BJ (cell line): ENCODE results near the gene NFIA. TPM values are rescaled to one million over a fixed set of nuclear protein-coding genes. Genes with fewer than 3 reads are reported as not detected.

Experiments used
- CTCF ChIA-PET: fragments of 350-600 bp; formaldehyde crosslinking; extraction: SDS; loops from one replicate; lab custom pipeline; 2021; ENCODE audit warnings: antibody characterized with exemption, inconsistent platforms; lab: Yijun Ruan, JAX
- POLR2A ChIA-PET: fragments of 300-600 bp; sonication (Branson Sonifier 250); formaldehyde crosslinking; extraction: SDS; loops from one replicate; lab custom pipeline; 2021; ENCODE audit warnings: antibody characterized with exemption; lab: Charles Lee
- DNase-seq: peaks from one replicate; pipeline ENCODE4 v3.0.0-alpha.2; 2011; ENCODE audit warnings: low read depth
- H3K27me3 ChIP-seq: 2 replicates; pipeline ENCODE4 v1.6.0; 2011; ENCODE audit warnings: low read length; ENCODE audit not compliant: control insufficient read depth, insufficient read depth
- H3K36me3 ChIP-seq: 2 replicates; pipeline ENCODE4 v1.5.1; 2011; ENCODE audit warnings: low read length; ENCODE audit not compliant: control insufficient read depth, insufficient read depth
- H3K4me3 ChIP-seq: 2 replicates; pipeline ENCODE4 v1.5.1; 2011; ENCODE audit warnings: low read depth, mild to moderate bottlenecking, control low read depth, low read length
- CTCF ChIP-seq: IDR thresholded peaks from 2 replicates; pipeline ENCODE4 v1.5.1; 2011; ENCODE audit warnings: low read depth, mild to moderate bottlenecking, control low read depth, inconsistent platforms, low read length, moderate library complexity; ENCODE audit not compliant: insufficient read depth
- polyA plus RNA-seq: library from polyadenylated mRNA; depleted of rRNA; stranded (reverse); fragments of >200 nt; gene quantifications from 2 replicates; pipeline ENCODE4 v1.2.3, GENCODE V29; 2011

The NFIA gene
- polyA plus RNA-seq, 1 experiment = 4.5 TPM

GRCh38 chr1:61174060-61174795, 91.9 kb downstream of the NFIA start:
- H3K27me3 ChIP-seq = no peaks in the 10 kb centered on the region
- H3K36me3 ChIP-seq = no peaks in the 10 kb centered on the region
- DNase-seq = no peak
- H3K4me3 ChIP-seq = no peak overlapping the region
- ChIA-PET POLR2A (no interaction called here), CTCF (no interaction called here)
- no peak for TF ChIP-seq CTCF

- ChIA-PET POLR2A (no interaction called here), CTCF (interaction anchor here (1.1 to 2.1 kb wide), 3 partner anchors 9 to 19 kb away, joined by 4 to 6 read pairs (median 4); no protein-coding TSS in a partner anchor)
- TF ChIP-seq CTCF = no peak
- DNase-seq = no peak
- Histone ChIP-seq H3K27me3 (no peaks in the 10 kb centered on the region), H3K4me3 (no peak overlapping the region), H3K36me3 (no peaks in the 10 kb centered on the region)
These were observed 93.6 kb downstream of the NFIA start for GRCh38 chr1:61175976-61176375.

GRCh38 chr1:61181067-61182038, 99.0 kb downstream of the NFIA start:
- H3K36me3 ChIP-seq = no peaks in the 10 kb centered on the region
- TF ChIP-seq CTCF = no peak
- ChIA-PET CTCF (no interaction called here), POLR2A (no interaction called here)
- H3K27me3 ChIP-seq = no peaks in the 10 kb centered on the region
- no peak for DNase-seq
- no peak overlapping the region for H3K4me3 ChIP-seq

- CTCF ChIA-PET = interaction anchor here (0.6 kb wide), 1 partner anchor 43 kb away, joined by 3 read pairs; no protein-coding TSS in a partner anchor
- no peaks in the 10 kb centered on the region for H3K27me3 ChIP-seq
- DNase-seq = no peak
- H3K36me3 ChIP-seq = no peaks in the 10 kb centered on the region
- POLR2A ChIA-PET = no interaction called here
- H3K4me3 ChIP-seq = no peak overlapping the region
- TF ChIP-seq CTCF = no peak
These were observed 99.7 kb downstream of the NFIA start for GRCh38 chr1:61182049-61182448.

GRCh38 chr1:61182480-61182879, 100.1 kb downstream of the NFIA start:
- H3K36me3 ChIP-seq = no peaks in the 10 kb centered on the region
- no peak overlapping the region for H3K4me3 ChIP-seq
- no peak for TF ChIP-seq CTCF
- DNase-seq = no peak
- POLR2A ChIA-PET = no interaction called here
- CTCF ChIA-PET = interaction anchor here (0.6 kb wide), 1 partner anchor 42 kb away, joined by 3 read pairs; no protein-coding TSS in a partner anchor
- no peaks in the 10 kb centered on the region for H3K27me3 ChIP-seq
